CD4-positive, alpha-beta T cell (primary cell): ENCODE measurements around the gene CCNB3. TPM values are rescaled to one million over a fixed set of nuclear protein-coding genes. Genes with fewer than 3 reads are reported as not detected.
A peak's percentile ranks its signal among the peaks of the same experiment; 100 is the strongest.

Experiments
- ATAC-seq: fragments of 200-7000 bp; cut with Tn5 transposase; one replicate; pipeline ENCODE4 v1.10.0; 2022; ENCODE audit warnings: mild to moderate bottlenecking; ENCODE audit not compliant: poor library complexity
- CTCF ChIA-PET: fragments of 350-600 bp; sonication (Branson Sonifier 250); formaldehyde crosslinking; loops from one replicate; lab custom pipeline; 2021; ENCODE audit warnings: antibody characterized with exemption, inconsistent platforms; lab: Charles Lee
- POLR2A ChIA-PET: fragments of 350-600 bp; sonication (Branson Sonifier 250); formaldehyde crosslinking; loops from one replicate; lab custom pipeline; 2021; ENCODE audit warnings: antibody characterized with exemption, inconsistent platforms; lab: Charles Lee
- DNase-seq, 14 experiments: peaks; one replicate each; pipeline ENCODE4 v3.0.0-alpha.2; 2013 to 2020; ENCODE audit warnings: mixed read lengths in 2 of 14
- H3K27ac ChIP-seq, 2 donors: one replicate each; pipeline versions ENCODE4 v1.5.1 to v1.7.0; 2013; ENCODE audit warnings: low read length in 2 of 2, low read depth in 1 of 2, mild to moderate bottlenecking in 1 of 2
- H3K27me3 ChIP-seq, 2 experiments: 1 replicate in 1 of 2; 2 replicates in 1 of 2; pipeline versions ENCODE4 v1.6.1 to v1.7.0; 2013; ENCODE audit warnings: low read length in 2 of 2, control low read depth in 1 of 2, mild to moderate bottlenecking in 1 of 2, moderate library complexity in 1 of 2; ENCODE audit not compliant: insufficient read depth in 2 of 2, control insufficient read depth in 1 of 2
- H3K36me3 ChIP-seq: one replicate; pipeline ENCODE4 v1.6.1; 2013; ENCODE audit warnings: low read length, control low read depth; ENCODE audit not compliant: insufficient read depth
- H3K4me1 ChIP-seq: one replicate; pipeline ENCODE4 v1.6.1; 2013; ENCODE audit warnings: low read length, control low read depth; ENCODE audit not compliant: insufficient read depth
- H3K4me3 ChIP-seq: one replicate; pipeline ENCODE4 v1.5.1; 2013; ENCODE audit warnings: mild to moderate bottlenecking, low read length, moderate library complexity
- H3K9me3 ChIP-seq, 2 experiments: 1 replicate in 1 of 2; 2 replicates in 1 of 2; pipeline versions ENCODE4 v1.6.1 to v1.7.0; 2013; ENCODE audit warnings: low read length in 2 of 2, mild to moderate bottlenecking in 2 of 2, control low read depth in 1 of 2, moderate library complexity in 1 of 2; ENCODE audit not compliant: control insufficient read depth in 1 of 2, insufficient read depth in 1 of 2
- H3K27ac Mint-ChIP-seq: one replicate; pipeline ENCODE4 v1.8.0; 2020; ENCODE audit warnings: mixed read lengths
- H3K27me3 Mint-ChIP-seq: one replicate; pipeline ENCODE4 v1.8.0; 2021; ENCODE audit warnings: mixed read lengths
- H3K36me3 Mint-ChIP-seq: one replicate; pipeline ENCODE4 v1.8.0; 2021; ENCODE audit warnings: low read depth, mixed read lengths
- H3K4me1 Mint-ChIP-seq: one replicate; pipeline ENCODE4 v1.8.0; 2021; ENCODE audit warnings: low read depth, mixed read lengths
- H3K4me3 Mint-ChIP-seq: one replicate; pipeline ENCODE4 v1.8.0; 2020; ENCODE audit warnings: mild to moderate bottlenecking, mixed read lengths
- H3K9me3 Mint-ChIP-seq: one replicate; pipeline ENCODE4 v1.8.0; 2020; ENCODE audit warnings: mixed read lengths
- CTCF ChIP-seq: fragments of 200-600 bp; IDR thresholded peaks from one replicate; pipeline ENCODE4 v1.8.0; 2022; ENCODE audit warnings: antibody characterized with exemption, mild to moderate bottlenecking
- intact Hi-C, 2 experiments: fragments of 100-400 bp; cut with DNase I in 1 of 2; cut with micrococcal nuclease in 1 of 2; formaldehyde crosslinking; loops; one replicate each; pipeline versions ENCODE4 v1.15.1 to v1.9.0; 2023 to 2025; cut with DNase I, micrococcal nuclease
- total RNA-seq, 174 experiments: library from RNA in 2 of 174; stranded (reverse) in 2 of 174; gene quantifications; one replicate each; pipeline ENCODE4 v1.2.3 and lab custom pipeline; 2021 to 2026

Gene CCNB3
- total RNA-seq, 2 experiments from 2014 or later: 0.19 to 0.39 TPM

- Mint-ChIP-seq H3K27me3 (no peaks in the 10 kb centered on the region), H3K4me3 (no peak overlapping the region), H3K36me3 (no peaks in the 10 kb centered on the region), H3K4me1 (no peaks in the 10 kb centered on the region), H3K9me3 (no peaks in the 10 kb centered on the region), H3K27ac (no peak overlapping the region)
- Histone ChIP-seq H3K36me3 (no peaks in the 10 kb centered on the region), H3K27me3 (no peaks in the 10 kb centered on the region), H3K27ac (no peak overlapping the region), H3K4me1 (no peaks in the 10 kb centered on the region), H3K4me3 (no peak overlapping the region), H3K9me3 (no peaks in the 10 kb centered on the region)
- intact Hi-C loops: no loop called here
- ChIA-PET CTCF (no interaction called here), POLR2A (no interaction called here)
- TF ChIP-seq CTCF: no peak
- ATAC-seq (no peak), DNase-seq (peak in 1 of 14 experiments; percentile 21)
These were observed 182.0 kb downstream of the CCNB3 start for GRCh38 chrX:50386520-50386919.

- ATAC-seq (no peak), DNase-seq (no peak)
- Histone ChIP-seq H3K27me3 (no peaks in the 10 kb centered on the region), H3K27ac (no peak overlapping the region), H3K9me3 (no peaks in the 10 kb centered on the region), H3K4me3 (no peak overlapping the region), H3K36me3 (no peaks in the 10 kb centered on the region), H3K4me1 (no peaks in the 10 kb centered on the region)
- no peaks in the 10 kb centered on the region for H3K36me3 Mint-ChIP-seq
- H3K9me3 Mint-ChIP-seq: no peaks in the 10 kb centered on the region
- intact Hi-C loops: no loop called here
- POLR2A ChIA-PET: no interaction called here
- no peaks in the 10 kb centered on the region for H3K27me3 Mint-ChIP-seq
- H3K27ac Mint-ChIP-seq: no peak overlapping the region
- no peaks in the 10 kb centered on the region for H3K4me1 Mint-ChIP-seq
- CTCF ChIA-PET: no interaction called here
- TF ChIP-seq CTCF: no peak
- H3K4me3 Mint-ChIP-seq: no peak overlapping the region
These were observed 189.3 kb downstream of the CCNB3 start for GRCh38 chrX:50393902-50394301.

Other genes starting within 250 kb of the CCNB3 start
- not detected for gene AKAP4, start 3.8 kb upstream of the CCNB3 start, total RNA-seq